NB4 (cell line): ENCODE data around the gene ZFYVE28.

ENCODE experiments used
- DNase-seq: peaks from one replicate; pipeline ENCODE4 v3.0.0; 2010; ENCODE audit warnings: low read depth
- H3K4me3 ChIP-seq: one replicate; pipeline ENCODE4 v1.5.1; 2011; ENCODE audit warnings: mild to moderate bottlenecking, low read depth, low read length, moderate library complexity
- MYC ChIP-seq: IDR thresholded peaks from 2 replicates; pipeline ENCODE4 v1.6.1; 2011; ENCODE audit warnings: low read depth, low read length
- POLR2A ChIP-seq: IDR thresholded peaks from 2 replicates; pipeline ENCODE4 v1.6.1; 2011; ENCODE audit warnings: mild to moderate bottlenecking; ENCODE audit not compliant: insufficient read length; ENCODE audit errors: extremely low read depth
- TF ChIP-seq, protein P1 (sequence below): IDR thresholded peaks from one replicate; pipeline ENCODE4 v1.5.1; 2012; ENCODE audit warnings: low read depth, low read length
- TF ChIP-seq, protein P2 (sequence below): IDR thresholded peaks from 2 replicates; pipeline ENCODE4 v1.6.1; 2011; ENCODE audit warnings: low read depth, low read length

ZFYVE28 gene

DNA sequence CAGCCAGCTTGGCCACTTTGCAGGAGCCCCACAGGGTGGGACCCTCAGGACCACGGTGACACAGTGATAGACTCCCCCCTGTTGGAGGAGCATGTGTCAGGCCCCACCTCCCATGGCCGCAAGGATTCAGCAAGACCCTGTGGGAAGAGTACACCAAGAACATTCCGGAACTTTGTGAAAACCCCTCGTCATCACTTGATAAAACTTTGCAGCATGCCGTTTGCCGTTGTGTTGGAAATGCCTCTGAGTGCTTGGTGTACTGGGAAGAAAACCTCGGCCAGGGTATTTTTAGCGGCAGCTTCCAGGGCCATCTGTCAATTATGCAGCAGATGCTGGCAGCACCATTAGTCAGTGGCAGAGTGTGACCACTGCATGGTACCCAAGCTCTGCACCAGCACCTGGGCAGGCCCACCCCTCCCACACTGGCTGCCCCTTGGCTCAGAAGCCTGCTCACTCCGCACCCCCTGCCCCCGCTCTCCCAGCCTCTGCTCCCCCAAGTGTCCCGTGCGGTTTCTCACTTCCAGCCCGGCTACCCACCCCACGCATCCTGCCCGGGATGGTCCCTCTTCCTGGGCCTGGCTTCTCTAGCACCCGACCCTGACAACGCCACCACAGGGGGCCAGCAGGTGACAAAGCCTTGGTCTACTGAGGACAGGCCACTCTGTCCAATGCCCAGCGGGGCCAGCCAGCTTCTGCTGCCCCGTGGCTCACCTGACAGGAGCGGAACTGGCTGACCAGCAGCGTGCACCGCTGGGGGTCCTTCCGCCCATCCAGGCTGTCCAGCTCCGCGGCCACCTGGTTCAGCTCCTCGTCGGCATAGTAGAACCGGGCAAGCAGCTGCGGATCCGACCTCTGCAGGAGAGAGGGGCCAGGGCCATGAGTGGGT lies 65.0 kb downstream of the ZFYVE28 start:
- no peak overlapping the region for H3K4me3 ChIP-seq
- no peak for DNase-seq
- TF ChIP-seq, protein P1, sequence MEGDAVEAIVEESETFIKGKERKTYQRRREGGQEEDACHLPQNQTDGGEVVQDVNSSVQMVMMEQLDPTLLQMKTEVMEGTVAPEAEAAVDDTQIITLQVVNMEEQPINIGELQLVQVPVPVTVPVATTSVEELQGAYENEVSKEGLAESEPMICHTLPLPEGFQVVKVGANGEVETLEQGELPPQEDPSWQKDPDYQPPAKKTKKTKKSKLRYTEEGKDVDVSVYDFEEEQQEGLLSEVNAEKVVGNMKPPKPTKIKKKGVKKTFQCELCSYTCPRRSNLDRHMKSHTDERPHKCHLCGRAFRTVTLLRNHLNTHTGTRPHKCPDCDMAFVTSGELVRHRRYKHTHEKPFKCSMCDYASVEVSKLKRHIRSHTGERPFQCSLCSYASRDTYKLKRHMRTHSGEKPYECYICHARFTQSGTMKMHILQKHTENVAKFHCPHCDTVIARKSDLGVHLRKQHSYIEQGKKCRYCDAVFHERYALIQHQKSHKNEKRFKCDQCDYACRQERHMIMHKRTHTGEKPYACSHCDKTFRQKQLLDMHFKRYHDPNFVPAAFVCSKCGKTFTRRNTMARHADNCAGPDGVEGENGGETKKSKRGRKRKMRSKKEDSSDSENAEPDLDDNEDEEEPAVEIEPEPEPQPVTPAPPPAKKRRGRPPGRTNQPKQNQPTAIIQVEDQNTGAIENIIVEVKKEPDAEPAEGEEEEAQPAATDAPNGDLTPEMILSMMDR = no peak
- TF ChIP-seq MYC (no peak), POLR2A (no peak)
- TF ChIP-seq, protein P2, sequence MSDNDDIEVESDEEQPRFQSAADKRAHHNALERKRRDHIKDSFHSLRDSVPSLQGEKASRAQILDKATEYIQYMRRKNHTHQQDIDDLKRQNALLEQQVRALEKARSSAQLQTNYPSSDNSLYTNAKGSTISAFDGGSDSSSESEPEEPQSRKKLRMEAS = no peak

DNA sequence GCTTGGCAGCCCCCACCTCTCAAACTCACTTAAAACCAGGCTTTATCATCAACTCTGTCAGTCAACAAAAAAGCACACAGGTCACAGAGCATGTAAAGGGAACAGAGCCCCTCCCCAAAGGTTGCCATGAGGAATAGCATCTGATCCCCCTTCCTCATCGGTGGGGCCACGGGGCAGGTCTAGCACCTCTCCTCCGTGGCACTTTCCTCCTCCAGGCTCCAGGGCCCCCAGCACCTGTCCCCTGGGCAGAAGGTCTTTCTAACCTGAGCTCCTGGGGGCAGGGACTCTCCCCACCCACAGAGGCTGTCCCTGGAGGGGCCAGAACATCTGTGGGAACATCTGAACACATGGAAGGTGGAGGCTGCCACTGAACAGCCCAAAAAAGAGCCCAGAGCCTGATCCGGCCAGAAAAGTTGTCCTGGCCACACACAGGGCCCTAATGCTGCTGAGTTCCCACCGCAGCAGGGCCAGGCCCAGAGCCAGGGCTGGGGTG lies 65.7 kb downstream of the ZFYVE28 start:
- DNase-seq = no peak
- H3K4me3 ChIP-seq = no peak overlapping the region
- no peak for TF ChIP-seq POLR2A
- TF ChIP-seq, protein P1 = no peak
- TF ChIP-seq, protein P2 = no peak
- no peak for TF ChIP-seq MYC

DNA sequence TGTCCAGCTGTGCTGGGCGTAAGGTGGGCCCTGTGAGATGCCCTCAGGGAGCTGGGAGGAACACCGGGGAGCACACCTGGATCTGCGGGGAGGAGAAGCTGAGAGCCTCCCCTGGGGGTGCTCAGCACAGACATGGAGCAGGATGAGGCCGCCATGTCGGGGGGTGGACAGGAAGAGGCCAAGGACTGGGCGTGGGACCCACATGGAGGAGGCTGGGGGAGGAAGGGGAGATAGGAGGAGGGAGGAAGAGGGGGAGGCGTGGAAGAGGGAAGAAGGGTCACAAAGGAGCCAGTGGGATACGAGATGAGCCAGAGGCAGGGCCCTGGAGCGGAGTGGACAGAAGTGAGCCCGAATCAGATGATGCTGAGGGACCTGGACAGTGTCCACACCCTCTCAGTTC lies 66.3 kb downstream of the ZFYVE28 start:
- DNase-seq = no peak
- TF ChIP-seq POLR2A (no peak), MYC (no peak)
- TF ChIP-seq, protein P1 = no peak
- TF ChIP-seq, protein P2 = no peak
- no peak overlapping the region for H3K4me3 ChIP-seq

DNA sequence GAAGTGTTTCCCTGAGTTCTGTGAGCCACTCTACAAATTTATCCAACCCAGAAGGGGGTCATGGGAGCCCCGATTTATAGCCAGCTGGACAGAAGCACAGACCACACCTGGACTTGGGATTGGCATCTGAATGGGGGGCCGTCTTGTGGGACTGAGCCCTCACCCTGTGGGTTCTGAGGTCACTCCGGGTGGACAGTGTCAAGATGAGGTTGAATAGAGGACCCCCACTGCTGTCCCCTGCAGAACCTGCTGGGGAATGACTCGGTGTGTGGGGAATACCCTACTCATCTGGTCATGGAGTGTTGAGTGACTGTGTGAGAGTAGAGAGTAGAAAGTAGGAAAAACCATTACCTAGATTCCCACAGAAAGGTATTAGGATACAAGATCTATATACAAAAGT lies 67.5 kb downstream of the ZFYVE28 start:
- TF ChIP-seq POLR2A = no peak
- H3K4me3 ChIP-seq = no peak overlapping the region
- DNase-seq = no peak

DNA sequence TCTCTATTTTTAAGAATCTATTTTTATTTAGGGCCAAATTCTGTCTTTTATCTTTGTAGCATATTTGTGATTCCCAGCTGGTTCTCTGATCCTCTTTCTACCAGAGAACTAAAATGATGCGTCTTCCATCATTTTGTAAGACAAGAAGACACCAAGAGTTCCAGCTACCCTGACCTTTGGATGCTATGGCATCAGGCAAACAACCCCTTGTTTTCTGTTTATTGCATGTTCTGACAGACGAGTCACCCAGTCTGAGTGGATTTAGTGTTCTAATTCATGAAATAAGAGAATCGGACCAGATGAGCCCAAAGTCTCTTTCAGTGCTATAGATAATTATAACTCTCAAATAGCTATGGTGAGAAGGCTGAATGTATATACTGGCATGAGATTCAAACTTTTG lies 69.7 kb downstream of the ZFYVE28 start:
- TF ChIP-seq, protein P1 = no peak
- TF ChIP-seq, protein P2 = no peak
- TF ChIP-seq POLR2A = no peak
- no peak for TF ChIP-seq MYC
- H3K4me3 ChIP-seq = no peak overlapping the region
- DNase-seq = no peak

DNA sequence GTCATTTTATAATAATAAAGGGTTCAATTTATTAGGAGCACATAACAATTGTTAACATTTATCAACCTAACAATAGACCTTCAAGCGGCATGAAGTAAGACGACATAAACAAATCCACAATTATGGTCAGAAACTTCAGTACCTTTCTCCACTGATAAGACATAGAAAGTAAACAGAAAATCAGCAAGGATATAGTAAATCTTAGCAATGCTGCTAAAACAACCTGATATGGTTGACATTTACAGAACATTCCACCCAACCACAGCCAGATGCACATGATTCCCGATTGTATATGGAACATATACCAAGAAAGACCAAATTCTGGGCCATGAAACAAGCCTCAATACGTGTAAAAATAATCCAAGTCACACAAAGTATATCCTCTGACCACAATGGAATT lies 71.3 kb downstream of the ZFYVE28 start:
- TF ChIP-seq, protein P2 = no peak
- TF ChIP-seq, protein P1 = no peak
- TF ChIP-seq MYC (no peak), POLR2A (no peak)
- no peak for DNase-seq
- no peak overlapping the region for H3K4me3 ChIP-seq
